ENCODE measurements around the gene RIC1. TPM values are rescaled to one million over a fixed set of nuclear protein-coding genes. Genes with fewer than 3 reads are reported as not detected.

RIC1 gene
- total and polyA plus RNA-seq, 2 of the 8 experiments (the other 6 are each of a cell fraction or from before 2014, with no cell fraction given), result 10.7 to 24.5 TPM

DNA sequence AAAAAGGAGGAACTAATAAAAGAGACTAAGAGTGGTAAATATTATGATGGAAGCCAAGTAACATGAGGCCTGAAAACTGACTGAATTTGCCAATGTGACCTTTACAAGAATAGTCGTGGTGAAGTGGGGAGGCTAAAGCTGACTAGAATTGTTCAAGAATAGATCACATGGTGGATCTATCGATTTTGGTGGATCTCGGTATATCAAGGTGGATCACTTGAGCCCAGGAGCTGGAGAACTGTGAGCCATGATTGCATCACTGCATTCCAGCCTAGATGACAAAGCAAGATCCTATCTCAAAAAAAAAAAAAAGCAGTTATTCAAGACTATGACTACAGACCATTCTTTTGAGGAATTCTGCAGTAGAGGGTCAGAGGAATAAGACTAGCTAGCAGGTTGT lies 189.0 kb downstream of the RIC1 start:
- ChIA-PET CTCF (ENCODE audit: partially characterized antibody) (interaction anchor here (0.6 to 1.8 kb wide), 5 partner anchors 14 to 802 kb away, joined by 3 to 5 read pairs (median 3); no protein-coding TSS in a partner anchor), POLR2A (ENCODE audit: partially characterized antibody) (no interaction called here)
- H3K27ac ChIP-seq (ENCODE audit: low read depth, low read length), result no peak overlapping the region
- no peak overlapping the region for H4K5ac ChIP-seq (ENCODE audit: insufficient read length, low read depth, low read length)
- H2AFZ ChIP-seq (ENCODE audit: low read length), result no peak overlapping the region
- no peaks in the 10 kb centered on the region for H3K27me3 ChIP-seq (replicated peaks in 1 of 4; ENCODE audit: control insufficient read depth in 3 of 4, extremely low read depth in 1 of 4, insufficient read depth in 3 of 4, low read length in 3 of 4)
- DNase-seq (ENCODE audit: low read depth in 1 of 2, low spot score in 2 of 2), result no peak
- no peak overlapping the region for H3K4ac ChIP-seq (replicated peaks; ENCODE audit: insufficient read length, low read depth, low read length)
- H2AK5ac ChIP-seq (ENCODE audit: low read depth, low read length), result no peak overlapping the region
- no peak overlapping the region for H3K9ac ChIP-seq (replicated peaks in 1 of 4; ENCODE audit: extremely low read depth in 1 of 4, low read depth in 3 of 4, low read length in 3 of 4)
- H2BK15ac ChIP-seq (ENCODE audit: low read length), result no peak overlapping the region
- H4K20me1 ChIP-seq (replicated peaks in 1 of 2; ENCODE audit: control insufficient read depth in 1 of 2, insufficient read depth in 2 of 2, low read length in 2 of 2), result peaks cover 0 to 2% of the 10 kb centered on the region in 2 experiments
- 96% methylated on average over 3 of the region's 3 CpGs; no CpG with 5 or more reads in 1 of the 2 experiments for WGBS, 2 experiments (ENCODE audit: extremely low coverage in 1 of 2, insufficient coverage in 1 of 2, insufficient read length in 1 of 2, insufficient replicate concordance in 2 of 2, low coverage in 1 of 2, low lambda C conversion rate in 2 of 2, missing lambda C conversion rate in 1 of 2)
- no peak overlapping the region for H2BK120ac ChIP-seq (replicated peaks; ENCODE audit: low read depth, low read length)
- no peaks in the 10 kb centered on the region for H3K79me2 ChIP-seq (ENCODE audit: control insufficient read depth in 1 of 2, insufficient read depth in 2 of 2, low read length in 2 of 2)
- no peak overlapping the region for H4K8ac ChIP-seq (ENCODE audit: extremely low read depth, insufficient read depth, low read length)
- H3K4me2 ChIP-seq (ENCODE audit: insufficient read depth in 1 of 2, low read depth in 2 of 2, low read length in 2 of 2), result no peak overlapping the region
- H3K79me1 ChIP-seq (ENCODE audit: low read depth, low read length), result no peaks in the 10 kb centered on the region
- no peak overlapping the region for H3K23ac ChIP-seq (ENCODE audit: insufficient read length)
- H3K14ac ChIP-seq (ENCODE audit: insufficient read length), result no peak overlapping the region
- no peak overlapping the region for H2BK5ac ChIP-seq (ENCODE audit: low read depth, low read length)
- TF ChIP-seq CEBPB (IDR thresholded peaks at IDR 0.05; ENCODE audit: low read depth, low read length) (0 out of 2 replicates have a peak, but pooled peaks have one; percentile 48), RAD21 (IDR thresholded peaks at IDR 0.05 in 1 of 2, conservative IDR thresholded peaks at IDR 0.05 in 1 of 2; ENCODE audit: low read depth in 2 of 2, low read length in 2 of 2) (no peak)
- H2BK12ac ChIP-seq (ENCODE audit: low read depth, low read length), result no peak overlapping the region
- H2BK20ac ChIP-seq (ENCODE audit: low read length), result no peak overlapping the region
- H3K56ac ChIP-seq (replicated peaks; ENCODE audit: insufficient read length, low read depth, low read length), result no peak overlapping the region
- H3K23me2 ChIP-seq (ENCODE audit: low read depth, low read length), result no peaks in the 10 kb centered on the region
- H3K9me3 ChIP-seq (ENCODE audit: insufficient read depth in 2 of 2, low read depth in 1 of 2, low read length in 1 of 2), result no peaks in the 10 kb centered on the region
- H3K36me3 ChIP-seq (ENCODE audit: control insufficient read depth in 2 of 4, insufficient read depth in 4 of 4, low read length in 3 of 4), result peaks cover 0 to 6% (median 0%) of the 10 kb centered on the region in 4 experiments; a peak in 1 of 8 replicates
- no peaks in the 10 kb centered on the region for H3K4me1 ChIP-seq (replicated peaks in 1 of 4; ENCODE audit: control insufficient read depth in 3 of 4, insufficient read depth in 4 of 4, low read length in 3 of 4)
- no peak overlapping the region for H4K91ac ChIP-seq (replicated peaks; ENCODE audit: insufficient read length, low read length)
- H3K4me3 ChIP-seq (ENCODE audit: extremely low read depth in 1 of 4, insufficient read depth in 2 of 4, low read depth in 3 of 4, low read length in 4 of 4), result no peak overlapping the region
- no peak for FAIRE-seq
- no peak overlapping the region for H3K18ac ChIP-seq (ENCODE audit: extremely low read depth, low read length)
